NCI-H510A treated with DMSO at 0.1 percent for 48 hours (cell line): ENCODE measurements around the gene LRP8.

Source experiments
- DNase-seq: peaks from one replicate; lab custom pipeline; 2025; lab: John Stamatoyannopoulos, UW

LRP8 gene

GRCh38 chr1:53304527-53304926 lies 23.3 kb downstream of the LRP8 start:
- DNase-seq, result no peak

GRCh38 chr1:53303726-53304515 lies 23.9 kb downstream of the LRP8 start:
- DNase-seq, result no peak

DNA sequence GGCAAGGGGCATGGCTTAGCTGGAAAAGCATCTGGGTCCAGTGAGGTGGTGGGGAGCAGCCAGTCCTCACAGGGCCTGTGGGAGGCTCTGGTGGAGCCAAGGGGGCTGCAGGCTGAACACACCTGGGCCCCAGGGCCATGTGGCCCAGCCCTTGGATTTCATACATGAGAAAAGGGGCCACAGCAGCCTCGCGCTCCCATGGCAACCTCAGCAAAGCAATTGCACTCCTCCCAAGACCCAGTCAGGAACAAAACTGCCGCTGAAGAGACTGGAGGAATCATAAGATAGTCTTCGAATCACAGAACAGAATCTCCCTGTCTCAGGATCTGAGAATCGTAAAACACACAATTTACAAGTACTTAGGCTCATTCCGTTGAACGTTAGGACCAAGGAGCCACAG lies 24.6 kb downstream of the LRP8 start:
- DNase-seq, result no peak

DNA sequence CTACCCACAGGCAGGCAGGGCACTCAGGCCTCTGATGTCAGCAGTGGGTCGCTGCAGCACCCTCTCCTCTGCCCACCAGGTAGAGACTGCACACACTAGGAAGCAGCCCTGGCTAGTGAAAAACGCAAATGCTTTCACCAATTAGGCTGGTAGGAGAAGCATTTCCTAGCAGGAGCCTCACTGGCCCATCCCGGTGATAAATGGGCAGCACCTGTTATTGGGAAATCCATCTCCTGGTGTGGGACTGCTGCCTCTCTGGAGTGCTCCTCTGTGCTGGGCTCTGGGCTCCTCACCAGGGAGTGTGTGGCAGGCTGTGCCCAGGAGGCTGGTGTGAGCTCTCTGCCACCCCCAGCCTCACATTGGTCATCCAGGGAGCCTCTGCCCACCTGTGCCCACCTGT lies 28.6 kb downstream of the LRP8 start:
- DNase-seq, result no peak

DNA sequence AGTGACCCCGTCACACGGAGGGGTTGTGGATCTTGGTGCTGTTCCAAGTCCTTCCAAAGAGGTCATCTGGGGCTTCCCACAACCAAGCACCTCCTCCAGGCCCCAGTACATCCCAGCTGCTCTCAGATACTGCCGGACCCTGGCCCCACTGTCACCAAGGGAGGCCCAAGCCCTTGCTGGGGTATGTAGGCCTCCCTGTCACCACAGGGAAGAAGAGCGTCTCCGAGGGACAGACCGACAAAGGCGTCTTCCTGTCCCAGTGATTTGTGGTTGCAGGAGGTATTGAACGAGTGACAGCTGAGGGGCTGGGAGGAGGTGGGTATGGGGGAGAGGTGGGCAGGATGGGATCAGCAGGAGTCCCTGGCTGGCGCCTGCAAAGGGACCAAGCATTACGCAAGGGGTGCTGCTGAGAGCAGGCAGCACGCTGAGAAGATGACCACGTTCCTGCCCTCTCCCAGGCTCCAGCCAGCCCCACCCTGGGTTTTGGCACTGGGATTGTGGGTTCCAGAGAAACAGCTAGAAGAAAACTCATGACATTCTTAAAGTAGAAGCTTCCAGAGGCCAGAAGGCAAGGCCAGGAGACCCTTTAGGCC lies 29.7 kb downstream of the LRP8 start:
- DNase-seq, result no peak

DNA sequence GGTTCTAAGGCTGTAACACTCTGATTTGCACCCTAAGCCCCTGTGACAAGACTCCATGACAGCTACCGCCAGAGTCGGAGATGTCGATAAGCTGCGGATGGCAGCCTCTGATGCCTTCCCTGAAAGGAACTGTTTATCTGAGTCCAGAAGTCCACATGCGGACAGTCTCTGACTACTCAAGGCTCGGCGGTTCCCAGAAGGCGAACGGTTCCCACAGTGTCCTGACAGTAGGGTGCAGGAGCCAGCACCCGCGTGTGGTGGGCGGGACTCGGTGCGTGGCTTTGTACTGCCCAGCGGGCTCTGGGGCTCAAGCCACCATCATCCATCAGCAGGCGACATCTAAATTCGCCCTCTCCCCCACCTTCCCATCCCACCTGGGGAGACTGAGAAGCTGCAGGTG lies 30.7 kb downstream of the LRP8 start:
- no peak for DNase-seq

DNA sequence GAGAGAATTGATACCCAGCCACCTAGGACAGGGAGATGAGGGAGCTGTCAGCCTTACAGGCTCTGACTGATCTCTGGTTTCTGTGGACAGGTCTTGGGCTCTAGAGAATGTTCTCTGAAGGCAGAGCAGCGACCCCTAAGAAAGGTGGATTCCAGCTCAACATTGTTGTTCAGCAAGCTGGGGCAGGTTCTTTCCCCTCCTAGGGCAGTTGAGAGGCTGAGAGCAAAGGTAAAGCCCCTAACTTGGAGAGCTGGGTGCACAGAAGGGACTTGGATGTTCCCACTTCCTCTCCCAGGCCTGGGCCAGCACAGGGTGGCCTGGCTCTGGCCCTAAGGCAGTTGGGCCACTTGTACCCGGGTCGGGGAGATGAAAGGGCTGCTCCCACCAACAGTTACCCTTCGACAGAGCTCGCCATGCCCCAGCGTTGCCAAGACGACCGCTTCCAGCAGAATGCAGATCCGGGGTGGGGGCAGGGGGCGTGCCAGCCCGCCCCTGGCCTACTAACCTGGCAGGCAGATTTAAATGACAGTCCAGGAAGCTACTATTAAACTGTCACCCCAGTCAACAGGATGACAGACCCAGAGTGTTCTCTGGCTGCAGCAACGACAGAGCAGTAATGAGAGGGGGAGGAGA lies 31.6 kb downstream of the LRP8 start:
- DNase-seq, result peak; percentile 48

GRCh38 chr1:53295726-53296116 lies 32.1 kb downstream of the LRP8 start:
- peak; percentile 45 for DNase-seq

- no peak for DNase-seq
Observed at GRCh38 chr1:53295295-53295694, 32.6 kb downstream of the LRP8 start.

GRCh38 chr1:53294567-53294966 lies 33.3 kb downstream of the LRP8 start:
- no peak for DNase-seq

DNA sequence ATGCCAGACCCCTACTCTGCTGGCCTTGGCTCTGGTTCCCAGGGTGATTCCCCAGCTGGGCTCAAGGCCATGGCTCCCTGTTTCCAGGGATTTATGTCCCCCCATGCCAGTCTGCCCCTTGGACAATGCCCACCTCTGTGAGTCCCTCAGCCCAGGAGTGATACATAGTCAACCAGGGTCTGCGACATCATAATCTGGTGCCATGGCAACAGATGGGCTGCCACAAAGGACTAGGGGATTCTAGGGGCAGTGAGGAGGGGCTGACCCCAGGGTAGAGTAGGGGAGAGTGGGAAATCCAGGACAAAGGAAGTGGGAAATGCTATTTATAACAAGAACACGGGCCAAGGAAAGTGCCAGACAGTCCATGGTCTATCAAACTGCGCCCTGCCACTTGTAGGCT lies 33.8 kb downstream of the LRP8 start:
- no peak for DNase-seq

DNA sequence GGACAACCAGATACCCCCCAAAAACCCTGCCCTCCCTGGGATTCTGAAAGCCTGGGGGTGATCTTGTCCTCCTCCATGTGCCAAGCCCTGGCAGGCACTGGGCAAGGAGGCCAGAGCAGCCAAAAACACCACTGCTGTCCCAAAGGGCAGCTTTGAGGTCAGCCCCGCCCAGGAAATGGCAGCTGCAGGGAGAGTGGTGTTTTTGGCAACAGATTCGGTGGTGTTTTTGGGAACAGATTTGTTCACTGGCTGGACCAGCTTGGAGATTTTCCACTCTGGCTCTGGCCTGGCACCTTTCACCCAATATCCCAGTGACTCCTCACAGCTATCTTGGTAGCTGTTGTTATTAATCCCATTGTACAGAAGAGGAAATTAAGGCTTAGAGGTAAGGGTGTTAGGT lies 34.7 kb downstream of the LRP8 start:
- DNase-seq, result no peak

DNA sequence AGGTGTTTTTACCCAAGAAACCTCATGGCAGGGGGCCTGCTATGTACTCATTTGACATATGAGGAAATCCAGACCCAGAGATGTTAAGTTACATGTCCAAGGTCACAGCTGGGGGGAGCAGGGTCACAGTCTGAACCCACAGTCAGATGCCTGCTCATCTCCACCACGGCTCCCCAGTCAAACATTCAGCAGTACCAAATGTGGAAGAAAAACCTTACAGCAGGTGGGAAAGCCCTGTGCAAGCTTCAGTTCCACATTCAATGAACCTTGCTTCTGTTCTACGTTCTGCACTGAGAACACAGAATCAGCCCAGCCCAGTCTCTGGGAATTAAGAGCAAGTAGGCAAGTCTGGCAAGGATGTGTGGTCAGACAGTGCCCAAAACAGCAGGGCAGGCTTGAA lies 35.2 kb downstream of the LRP8 start:
- no peak for DNase-seq

- DNase-seq, result no peak
Observed at GRCh38 chr1:53291574-53291973, 36.3 kb downstream of the LRP8 start.

DNA sequence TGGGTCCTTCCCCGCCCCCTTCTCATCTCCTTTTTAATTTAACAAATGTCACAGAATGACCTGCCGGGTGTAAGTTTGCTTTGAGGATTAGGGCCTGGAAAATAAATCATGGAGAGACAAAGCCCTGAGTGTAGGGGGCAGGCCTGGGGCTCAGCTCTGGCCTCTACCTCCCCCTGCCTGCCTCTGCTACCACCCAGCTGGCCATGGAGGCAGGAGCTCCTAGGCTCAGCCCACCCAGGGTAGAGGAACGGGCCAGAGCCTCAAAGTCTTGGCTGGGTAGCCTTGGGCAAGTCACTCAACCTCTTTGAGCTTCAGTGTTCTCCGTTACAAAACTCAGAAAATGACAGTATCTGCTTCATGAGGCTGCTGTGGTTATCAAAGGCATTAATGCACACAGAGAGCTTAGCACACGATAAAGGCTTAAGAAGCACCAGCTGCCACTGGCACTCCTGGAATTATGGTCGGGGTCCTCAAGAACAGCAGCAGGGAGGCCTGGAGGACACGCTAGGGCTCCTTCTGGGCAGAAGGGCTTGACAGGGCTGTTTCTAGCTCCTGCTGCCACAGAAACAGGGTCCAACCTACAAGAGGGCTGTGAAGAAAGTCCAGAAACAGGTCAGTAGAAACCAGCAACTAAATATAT lies 39.0 kb downstream of the LRP8 start:
- DNase-seq, result no peak

- DNase-seq, result no peak
Observed at GRCh38 chr1:53288002-53288789, 39.7 kb downstream of the LRP8 start.

GRCh38 chr1:53286955-53287354 lies 40.9 kb downstream of the LRP8 start:
- no peak for DNase-seq

- no peak for DNase-seq
Observed at GRCh38 chr1:53285969-53286760, 41.7 kb downstream of the LRP8 start.

GRCh38 chr1:53285546-53285945 lies 42.3 kb downstream of the LRP8 start:
- no peak for DNase-seq

DNA sequence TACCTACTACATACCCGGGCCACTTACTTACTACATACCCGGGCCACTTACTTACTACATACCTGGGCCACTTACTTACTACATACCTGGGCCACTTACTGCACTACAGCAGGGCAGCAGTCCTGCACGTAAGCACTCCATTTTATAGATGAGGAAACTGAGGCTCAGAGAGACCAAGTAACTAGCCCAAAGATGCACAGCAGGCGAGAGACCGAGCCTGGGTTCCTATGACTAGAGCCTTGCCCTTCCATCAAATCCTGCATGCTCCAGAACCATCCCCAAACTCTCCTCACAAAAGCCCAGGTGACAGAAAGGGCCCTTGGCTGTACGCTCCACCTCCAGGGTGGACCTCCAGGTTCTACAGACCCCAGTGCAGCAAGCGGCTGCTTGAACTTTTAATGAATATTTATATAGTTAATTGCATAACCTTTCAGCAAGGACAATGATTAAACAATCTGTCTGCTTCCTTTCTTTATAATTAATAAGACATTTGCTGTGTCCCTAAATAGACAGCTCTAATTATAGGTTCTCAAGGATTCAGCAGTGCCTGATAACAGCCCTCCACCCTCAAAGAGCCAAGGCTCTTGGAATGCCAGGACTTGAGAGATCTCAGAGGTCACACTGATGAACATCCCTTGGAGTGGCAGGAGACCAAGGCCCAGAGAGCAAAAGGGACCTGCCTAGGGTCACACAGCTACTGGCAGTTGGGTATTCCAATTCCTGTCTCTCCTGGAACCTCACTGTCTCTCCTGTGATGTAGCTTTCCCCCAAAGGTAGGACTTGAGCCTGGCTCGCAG lies 43.4 kb downstream of the LRP8 start:
- DNase-seq, result no peak
